H4 (cell line): ENCODE measurements around the gene GPC6. TPM values are rescaled to one million over a fixed set of nuclear protein-coding genes. Genes with fewer than 3 reads are reported as not detected.
A peak's percentile ranks its signal among the peaks of the same experiment; 100 is the strongest.

ENCODE experiments used
- DNase-seq: peaks from one replicate; pipeline ENCODE4 v3.0.0-alpha.2; 2015; ENCODE audit warnings: low spot score
- total RNA-seq: library from RNA; depleted of rRNA; stranded (reverse); fragments of >200 nt; shearing (Covaris generic); gene quantifications from 2 replicates; pipeline ENCODE4 v1.2.3, GENCODE V29; 2014

GPC6 gene
- total RNA-seq, 1 experiment from 2014 or later: 9.9 TPM

DNA sequence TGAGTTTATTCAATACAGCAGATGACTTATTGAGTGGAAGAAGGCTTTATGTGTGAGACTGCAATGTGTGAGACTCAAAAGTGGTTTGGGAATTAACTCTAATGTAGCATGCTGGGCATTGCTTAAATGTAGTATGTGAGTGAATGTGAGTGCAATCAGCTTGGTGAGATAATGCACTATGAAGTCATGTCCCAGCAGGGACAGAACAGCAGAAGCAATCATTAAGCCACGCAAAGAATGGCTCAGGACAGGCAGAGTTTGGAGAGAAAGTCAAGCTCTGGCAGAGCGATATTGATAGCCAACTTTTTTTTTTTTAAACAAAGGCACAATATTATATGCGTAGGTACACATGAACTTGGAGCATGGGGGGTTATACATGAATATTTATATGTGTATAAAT, 597.7 kb downstream of the GPC6 start:
- no peak for DNase-seq

DNA sequence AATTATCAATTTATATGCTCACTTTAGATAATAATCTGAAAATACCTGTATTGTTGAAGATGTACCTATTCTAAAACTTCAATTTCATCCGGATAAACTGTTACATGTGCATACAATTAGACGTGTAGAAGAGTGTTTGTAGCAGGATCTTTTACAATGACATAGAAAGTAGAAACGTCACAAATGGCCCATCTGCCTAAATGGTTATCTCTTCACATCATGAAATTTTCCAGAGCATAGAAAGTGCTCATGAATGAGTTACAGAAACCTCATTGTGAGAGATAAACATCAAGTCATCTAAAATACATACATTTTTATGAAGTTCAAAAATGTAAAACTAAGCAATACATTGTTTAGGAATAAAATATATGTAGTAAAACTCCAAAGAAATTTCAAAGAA, 607.4 kb downstream of the GPC6 start:
- DNase-seq: no peak

DNA sequence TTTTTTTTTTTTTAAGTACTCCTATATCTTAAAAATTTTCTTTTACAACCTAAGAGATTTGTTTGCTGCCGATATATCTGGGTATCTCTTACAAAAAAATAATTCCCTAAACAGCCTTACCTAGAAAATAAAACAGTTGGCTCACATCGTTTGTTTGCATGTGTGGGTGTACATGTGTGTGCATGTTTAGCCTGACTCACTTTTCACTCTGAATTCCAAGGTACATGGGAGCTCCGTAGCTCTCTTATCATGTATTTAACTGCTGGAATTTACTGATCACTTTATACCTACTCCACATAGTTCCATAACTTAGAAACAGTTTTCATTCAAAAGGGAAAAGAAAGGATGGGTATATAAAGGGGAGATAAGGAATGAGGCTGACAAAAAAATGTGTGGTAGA, 616.5 kb downstream of the GPC6 start:
- no peak for DNase-seq

DNA sequence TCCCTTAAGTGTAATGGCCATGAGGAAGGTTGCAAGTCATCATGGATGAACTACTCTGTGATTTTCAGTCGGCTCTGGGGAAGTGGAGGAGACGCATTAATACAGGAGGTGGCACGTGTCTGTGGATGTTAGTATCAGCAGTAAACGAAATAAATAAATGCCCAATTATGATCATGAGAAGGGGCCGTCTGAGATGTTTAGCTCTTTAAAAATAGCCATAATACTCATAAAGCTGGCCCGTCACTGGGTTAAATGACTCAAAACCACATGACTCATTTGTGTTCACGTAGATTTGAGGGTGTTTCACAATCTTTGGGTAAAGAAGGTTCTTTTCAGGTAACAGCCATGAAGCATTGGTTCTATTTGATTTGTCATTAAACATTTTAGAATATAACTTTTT, 620.6 kb downstream of the GPC6 start:
- DNase-seq: peak; percentile 57

DNA sequence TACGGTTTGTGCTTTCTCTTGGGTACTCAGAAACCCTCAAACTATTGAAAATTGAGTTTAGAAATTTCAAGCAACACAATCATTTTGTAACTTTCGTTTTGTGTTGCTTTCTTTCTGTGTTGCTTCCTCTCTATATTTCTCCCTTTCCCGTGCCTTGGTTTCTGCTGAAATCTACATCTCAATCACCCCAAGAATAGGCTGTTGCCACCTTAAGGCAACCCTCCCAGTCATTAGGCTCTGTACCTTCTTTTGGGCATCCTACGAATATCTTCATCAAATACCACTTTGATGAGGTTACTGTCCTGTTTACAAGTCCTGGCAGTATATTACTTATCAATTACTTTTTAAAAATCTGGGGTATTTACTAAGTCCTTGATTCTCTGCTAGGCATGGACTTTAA, 621.6 kb downstream of the GPC6 start:
- DNase-seq: no peak

DNA sequence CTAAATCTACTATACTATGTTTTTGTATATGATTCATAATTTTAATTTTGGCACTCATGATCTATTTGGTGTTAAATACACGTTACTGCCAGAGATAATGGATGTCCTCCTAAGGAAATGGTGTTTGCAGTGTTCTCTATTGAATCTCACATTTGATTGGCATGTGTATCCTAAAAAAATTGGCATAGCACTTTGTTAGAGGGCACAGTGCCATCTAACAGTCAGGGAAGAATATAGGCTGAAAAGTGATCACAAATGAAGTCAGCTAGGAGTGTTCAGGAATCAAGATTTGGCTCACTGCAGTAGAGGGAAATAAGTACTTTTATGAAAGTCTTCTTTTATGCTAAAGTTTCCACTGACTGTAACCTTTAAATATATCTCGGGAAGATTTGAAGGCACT, 624.6 kb downstream of the GPC6 start:
- DNase-seq: no peak

DNA sequence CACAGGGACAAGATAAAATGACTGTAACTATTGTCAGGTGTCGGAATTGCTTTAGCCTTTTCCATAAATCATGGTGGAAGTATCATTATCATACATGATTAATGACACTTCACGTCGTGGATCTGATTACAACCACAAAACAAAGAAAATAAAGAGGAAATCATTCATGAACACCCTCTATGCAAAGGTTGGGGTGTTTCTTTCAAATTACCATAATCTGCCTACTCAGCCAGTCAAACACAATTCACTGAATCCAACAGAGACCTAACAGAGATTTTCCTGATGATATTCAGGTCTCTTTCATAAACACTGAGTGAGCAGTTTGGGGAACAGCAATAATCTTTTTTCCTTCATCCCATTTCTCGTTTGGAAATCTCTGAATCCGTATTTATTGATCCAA, 627.3 kb downstream of the GPC6 start:
- no peak for DNase-seq

DNA sequence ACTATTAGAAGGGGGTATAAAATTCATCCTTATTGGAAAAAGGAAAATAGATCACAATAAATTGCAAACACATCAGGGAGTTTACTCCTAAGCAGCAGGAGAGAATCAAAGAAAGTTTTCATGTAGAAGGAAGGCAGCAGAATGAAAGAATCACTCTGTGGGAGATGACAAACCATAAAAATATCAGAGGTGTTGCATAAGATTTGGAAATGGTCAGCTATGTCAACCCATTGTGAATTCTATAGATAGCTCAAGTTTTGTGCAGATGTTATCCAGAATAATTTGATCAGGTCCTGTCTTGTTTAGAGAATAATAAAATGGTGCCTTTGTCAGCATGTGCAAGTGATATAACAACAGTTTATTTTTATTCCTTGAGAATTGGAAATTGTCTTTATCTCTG, 630.5 kb downstream of the GPC6 start:
- DNase-seq: no peak

DNA sequence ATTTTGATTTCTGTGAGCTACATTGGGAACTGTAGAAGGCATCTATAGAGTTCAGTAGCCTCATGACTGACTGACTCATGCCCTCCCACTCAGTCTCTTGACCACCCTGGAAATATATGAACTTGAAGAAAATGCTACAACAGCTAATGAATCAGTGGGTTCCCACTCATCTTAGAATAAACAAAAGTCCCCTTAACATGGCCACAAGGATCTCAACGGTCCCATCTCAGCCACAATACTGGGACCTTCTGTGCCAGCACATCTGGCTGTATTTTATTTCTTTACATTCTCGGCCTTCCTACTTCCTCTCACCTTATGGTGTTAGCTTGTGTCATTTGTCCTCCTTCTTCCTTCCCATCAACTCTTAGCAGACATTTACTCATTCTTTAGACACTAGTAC, 633.1 kb downstream of the GPC6 start:
- no peak for DNase-seq

DNA sequence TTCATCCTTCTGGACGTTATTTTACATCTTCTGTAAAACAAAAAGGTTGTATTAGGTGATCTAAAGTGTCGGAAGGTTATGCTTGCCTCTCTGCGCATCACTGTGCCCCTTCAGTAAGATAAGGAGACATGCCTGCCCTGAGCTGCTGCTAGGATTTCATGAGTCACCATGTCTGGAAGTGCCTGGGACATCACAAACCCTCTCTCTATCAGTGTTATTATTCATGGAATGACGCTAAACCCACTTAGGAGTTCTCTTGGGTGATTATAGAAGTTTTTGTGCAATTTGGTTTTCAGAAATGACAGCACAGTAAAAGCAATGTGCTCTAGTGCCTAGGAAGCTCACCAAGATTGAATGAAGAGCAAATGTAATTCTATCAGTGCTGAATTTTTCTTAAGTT, 635.2 kb downstream of the GPC6 start:
- peak; percentile 20 for DNase-seq

DNA sequence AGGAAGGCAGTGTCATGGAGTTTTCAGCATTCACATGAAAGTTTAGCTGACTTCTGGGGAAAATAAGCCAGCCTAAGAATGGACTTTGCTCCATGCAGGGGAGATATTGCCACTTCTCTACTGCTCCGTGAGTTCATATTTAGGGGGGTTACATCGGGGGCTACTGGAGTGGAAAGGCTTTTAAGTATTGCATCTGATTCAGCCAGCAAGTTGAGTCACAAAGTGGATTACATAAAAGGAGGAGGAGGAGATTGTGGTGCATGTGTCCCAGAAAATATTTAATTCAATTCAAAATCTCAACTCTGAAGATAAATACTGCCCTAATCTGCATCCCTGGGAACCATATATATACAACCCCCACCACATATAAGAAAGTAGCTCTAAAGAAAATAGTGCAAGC, 635.7 kb downstream of the GPC6 start:
- DNase-seq: no peak

DNA sequence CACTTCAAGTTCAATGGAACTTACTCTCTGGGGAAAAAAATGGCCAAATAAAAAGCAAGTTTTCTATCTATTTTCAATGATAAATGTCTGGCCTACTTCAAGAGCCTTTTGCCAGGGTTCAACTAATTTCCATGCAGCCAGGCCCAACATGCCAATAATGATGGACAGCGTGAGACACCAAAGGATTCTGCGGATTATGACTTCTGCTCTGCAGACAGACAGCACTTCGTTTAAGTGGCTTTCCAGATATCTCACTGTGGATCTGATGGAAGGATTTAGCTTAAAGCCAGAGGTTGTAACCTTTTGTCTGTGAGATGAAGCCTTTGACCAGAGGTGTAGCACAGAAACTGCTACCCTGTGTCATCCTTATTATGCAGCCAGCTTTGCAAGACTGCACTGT, 638.6 kb downstream of the GPC6 start:
- no peak for DNase-seq

DNA sequence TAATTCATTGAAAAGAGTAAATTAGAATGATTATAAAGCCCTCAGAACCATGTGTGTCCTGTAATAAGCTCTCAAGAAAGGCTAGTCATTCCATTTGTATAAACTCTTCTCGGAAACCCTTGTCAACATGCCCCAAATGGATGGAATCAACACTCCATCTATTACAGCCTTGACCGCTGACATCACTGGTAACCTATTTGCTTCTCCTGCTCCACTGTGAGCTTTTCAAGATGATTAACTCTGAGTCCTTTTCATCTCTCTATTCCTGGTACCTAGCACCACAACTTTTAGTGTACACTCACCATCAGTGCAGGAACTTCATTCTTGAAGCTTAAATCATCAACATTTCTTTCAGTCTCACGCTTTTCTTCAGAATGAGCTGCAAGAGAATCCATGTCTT, 640.9 kb downstream of the GPC6 start:
- DNase-seq: no peak

DNA sequence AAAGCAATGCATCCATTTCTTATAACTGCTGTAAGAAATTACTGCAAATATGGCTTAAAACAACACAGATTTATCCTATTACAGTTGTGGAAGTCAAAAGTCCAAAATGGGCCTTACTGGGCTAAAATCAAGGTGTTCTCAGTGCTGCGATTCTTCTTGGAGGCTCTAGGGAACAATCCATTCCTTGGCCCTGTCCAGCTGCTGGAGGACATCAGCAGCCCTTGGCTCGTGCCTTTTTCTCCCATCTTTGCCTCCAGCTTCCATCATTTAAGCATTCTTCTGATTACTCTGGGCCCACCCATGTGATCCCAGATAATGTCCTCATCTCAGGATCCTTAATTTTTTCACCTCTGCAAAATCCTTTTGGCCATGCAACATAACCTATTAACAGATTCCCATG, 645.8 kb downstream of the GPC6 start:
- no peak for DNase-seq

DNA sequence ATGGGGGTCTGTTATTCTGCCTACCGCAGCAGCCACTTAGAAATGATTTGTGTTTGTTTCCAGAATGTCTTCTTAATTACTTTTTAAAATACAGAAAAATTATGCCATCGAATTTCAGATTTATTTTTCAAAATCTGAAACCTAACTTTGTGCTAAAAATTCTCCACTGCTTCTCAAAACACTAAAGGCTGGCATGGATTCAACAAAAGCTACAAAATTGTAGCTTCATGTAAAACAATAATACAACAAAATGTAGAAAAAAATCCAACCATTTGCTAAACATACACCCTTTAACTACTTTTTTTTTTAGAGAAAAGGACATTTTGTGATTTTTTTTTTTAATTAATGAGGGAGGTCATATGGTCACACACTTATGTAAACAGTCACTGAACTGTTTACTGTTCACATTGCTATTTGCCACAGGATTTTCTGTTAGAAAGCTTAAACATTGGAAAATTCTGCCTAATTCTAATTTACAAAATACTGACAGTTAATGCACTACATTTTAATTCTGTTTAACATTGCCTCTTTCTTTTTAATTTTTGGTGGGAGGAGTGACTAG, 646.3 kb downstream of the GPC6 start:
- no peak for DNase-seq

DNA sequence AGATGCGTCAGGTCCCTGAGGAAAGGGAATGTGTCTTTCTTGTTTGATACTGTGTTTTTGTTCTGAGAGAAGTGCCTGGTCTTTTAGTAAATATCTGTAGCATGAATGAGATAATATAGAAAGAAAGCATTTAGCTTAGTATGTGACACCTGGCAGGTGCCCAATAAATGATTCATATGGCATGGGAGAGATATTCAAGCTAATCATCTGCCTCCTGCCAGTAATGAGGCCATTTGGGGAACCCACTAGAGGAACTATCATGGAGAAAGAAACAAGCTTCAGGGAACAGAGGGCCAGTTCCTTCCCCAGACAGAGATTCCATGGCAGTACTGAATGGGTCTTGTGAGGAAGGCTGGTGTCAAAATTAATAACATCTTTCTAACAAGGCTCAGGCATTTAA, 648.9 kb downstream of the GPC6 start:
- DNase-seq: no peak

DNA sequence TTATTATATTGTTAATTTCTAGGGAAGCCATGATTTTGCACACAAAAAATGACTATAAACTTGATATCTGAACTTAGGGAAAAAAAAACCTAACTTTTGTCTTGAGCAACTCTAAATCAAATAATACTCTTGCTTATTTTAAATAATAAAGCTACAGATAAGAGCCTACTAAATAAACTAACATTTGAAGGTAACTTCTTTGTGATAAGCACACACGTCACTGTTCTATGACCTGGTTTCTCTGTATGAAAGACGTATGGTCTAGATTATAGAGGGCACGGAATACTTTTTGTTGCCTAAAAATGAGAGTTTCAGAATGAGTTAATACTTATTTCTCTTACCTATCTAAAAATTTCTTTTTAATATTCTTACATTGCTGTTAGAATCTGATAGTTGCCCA, 649.6 kb downstream of the GPC6 start:
- DNase-seq: no peak

DNA sequence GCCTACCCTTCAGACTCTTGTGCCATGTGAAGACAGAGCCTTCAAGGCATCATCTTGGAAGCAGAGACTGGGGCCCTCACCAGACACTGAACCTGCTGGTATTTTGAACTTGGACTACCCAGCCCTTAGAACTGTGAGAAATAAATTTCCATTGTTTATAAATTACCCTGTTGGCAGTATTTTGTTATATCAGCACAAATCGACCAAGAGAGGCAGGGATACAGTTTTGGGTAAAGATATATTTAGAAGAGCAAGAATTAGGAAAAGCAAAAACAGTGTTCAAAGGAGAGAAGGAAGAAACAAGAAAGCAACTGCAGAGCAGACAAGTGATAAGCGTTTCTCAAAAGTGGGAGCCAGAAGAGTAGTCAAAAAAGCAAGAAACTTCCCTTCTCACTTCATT, 652.1 kb downstream of the GPC6 start:
- DNase-seq: no peak

DNA sequence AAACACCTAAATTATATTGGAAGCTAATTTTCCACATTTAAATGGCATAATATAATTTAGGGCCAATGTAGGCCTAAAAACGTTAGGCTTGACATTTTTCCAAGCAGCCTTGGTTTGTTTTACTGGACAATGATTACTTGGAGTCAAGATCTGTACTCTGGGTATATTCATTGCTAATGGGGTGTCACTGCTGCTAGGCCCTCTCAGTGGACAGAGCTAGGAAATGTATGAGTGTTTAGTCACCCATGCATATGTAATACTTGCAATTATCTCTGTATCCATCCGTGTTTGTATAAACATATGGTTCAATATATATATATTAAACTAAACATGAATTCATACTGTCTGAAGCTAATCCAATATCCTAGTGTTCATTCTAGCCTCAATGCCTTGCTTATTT, 654.8 kb downstream of the GPC6 start:
- peak; percentile 4 for DNase-seq

DNA sequence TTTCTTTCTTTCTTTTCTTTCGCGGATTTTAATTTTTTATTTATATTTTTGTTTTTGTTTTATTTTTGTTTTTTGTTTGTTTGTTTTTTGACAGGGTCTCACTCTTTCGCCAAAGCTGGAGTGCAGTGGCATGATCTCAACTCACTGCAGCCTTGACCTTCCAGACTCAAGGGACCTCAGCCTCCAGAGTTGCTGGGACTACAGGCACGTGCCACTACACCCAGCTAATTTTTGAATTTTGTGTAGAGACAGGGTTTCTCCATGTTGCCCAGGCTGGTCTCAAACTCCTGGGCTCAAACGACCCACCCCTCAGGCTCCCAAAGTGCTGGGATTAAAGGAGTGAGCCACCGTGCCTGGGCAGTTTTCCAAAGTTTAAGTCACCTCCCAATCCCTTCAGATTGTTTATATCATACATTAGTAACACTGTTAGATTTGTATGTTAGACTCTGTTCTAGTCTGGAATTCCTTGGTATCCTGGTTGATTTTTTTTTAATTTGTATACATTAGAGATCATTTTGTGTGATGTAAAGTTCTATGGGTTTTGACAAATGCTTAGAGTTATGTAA, 655.6 kb downstream of the GPC6 start:
- DNase-seq: peak; percentile 75

DNA sequence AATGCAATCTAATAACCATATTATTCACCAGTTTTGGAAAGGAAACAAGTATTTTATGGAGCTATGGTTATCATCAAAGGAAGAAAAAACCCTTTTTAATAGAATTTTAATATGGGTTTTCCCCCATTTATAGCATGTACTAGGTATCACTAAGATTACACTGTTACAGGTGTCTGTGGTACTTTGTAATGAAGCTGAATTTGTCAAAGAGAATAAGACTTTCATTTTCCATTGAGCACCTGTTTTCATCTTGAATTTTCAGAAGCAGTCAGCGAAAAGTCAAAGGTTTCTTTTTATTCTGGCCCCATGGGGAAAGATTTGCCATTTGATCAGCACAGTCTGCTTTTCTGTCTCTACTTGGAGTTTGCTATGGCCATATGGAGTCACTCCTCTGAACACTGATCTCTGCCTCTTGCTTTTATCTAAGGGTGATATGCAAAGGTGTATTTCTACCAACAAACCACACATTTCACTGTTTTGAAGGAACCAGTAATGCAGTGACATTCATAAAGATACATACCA, 662.9 kb downstream of the GPC6 start:
- DNase-seq: no peak

DNA sequence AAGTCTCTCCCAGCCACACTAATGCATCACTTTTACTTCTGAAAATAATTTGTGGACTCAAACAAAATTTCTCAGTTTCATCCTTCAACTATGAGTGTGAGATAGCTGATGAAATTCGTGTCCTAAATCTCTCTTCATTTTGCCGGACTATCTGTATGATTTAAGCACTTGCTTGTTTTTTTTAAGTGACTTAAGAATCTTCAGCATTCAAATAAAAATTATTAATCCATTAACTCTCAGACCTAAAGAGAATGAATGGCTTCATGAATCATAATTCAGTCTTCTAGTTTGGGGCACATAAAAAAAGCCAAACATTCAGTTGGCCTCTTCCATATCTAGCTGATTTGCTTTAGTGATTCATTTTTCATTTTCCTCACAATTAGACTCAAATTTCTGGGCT, 673.4 kb downstream of the GPC6 start:
- DNase-seq: no peak

DNA sequence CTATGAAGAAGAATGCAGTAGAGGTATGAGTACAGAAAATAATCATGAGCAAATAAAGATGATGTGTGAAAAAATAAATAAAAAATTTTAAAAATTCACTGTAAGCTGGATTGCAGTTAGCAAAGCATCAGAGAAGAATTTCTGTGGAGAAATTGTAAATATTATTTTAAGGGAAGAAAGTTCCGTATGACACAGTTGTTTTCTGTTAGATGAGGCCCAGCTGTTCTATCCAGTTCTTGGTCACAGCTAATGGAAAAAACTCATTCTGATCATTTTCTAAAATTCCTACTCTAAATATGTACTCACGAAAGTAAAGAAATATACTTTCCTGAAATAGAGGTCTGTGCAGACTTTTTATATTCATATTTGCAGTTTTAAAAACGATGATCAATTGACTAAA, 674.1 kb downstream of the GPC6 start:
- no peak for DNase-seq

DNA sequence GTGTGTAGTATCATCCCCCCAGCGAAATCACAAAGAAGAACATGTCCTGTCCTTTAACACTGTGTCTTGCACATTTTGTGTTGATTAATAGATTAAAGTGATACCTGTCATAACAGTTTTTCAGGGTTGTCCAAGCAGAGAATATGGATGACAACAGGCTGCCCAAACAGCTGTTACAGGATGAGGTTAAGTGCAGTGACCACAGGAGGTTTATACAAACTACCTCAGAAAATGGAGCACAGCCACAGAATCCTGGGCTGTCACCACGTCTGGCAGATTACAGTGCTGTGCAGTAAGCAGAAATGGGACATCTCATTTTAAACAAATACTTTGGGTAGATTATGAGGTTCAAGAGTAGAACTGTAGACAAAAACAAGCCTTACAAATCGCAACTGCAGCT, 677.3 kb downstream of the GPC6 start:
- peak; percentile 36 for DNase-seq
